SK-N-SH (cell line): ENCODE results near the gene INF2. TPM values are rescaled to one million over a fixed set of nuclear protein-coding genes. Genes with fewer than 3 reads are reported as not detected.

ENCODE experiments used
- CTCF ChIA-PET: fragments of 300-600, 350-600 bp; formaldehyde crosslinking; extraction: SDS; loops from one replicate; lab custom pipeline; 2021; lab: Yijun Ruan, JAX
- POLR2A ChIA-PET: fragments of 350-600 bp; sonication (Branson Sonifier 250); formaldehyde crosslinking; extraction: SDS; loops from one replicate; lab custom pipeline; 2020; ENCODE audit warnings: antibody characterized with exemption, inconsistent platforms; lab: Yijun Ruan, JAX
- DNase-seq: peaks from one replicate; pipeline ENCODE4 v3.0.0; 2012
- H2AFZ ChIP-seq: fragments of 200-600 bp; sonication (generic); 2 replicates; pipeline ENCODE4 v1.8.1; 2016; ENCODE audit warnings: antibody characterized with exemption, mild to moderate bottlenecking, low read depth
- H3F3A ChIP-seq: fragments of 200-600 bp; sonication (generic); replicated peaks from 2 replicates; pipeline ENCODE3; 2016; ENCODE audit warnings: antibody characterized with exemption, mild to moderate bottlenecking; ENCODE audit not compliant: insufficient read depth
- H3K27ac ChIP-seq, 2 experiments: fragments of 200-500 bp in 1 of 2; fragments of 200-600 bp in 1 of 2; sonication (Bioruptor generic) in 1 of 2; sonication (generic), shearing (Covaris generic) in 1 of 2; 2 replicates each; pipeline versions ENCODE4 v1.5.1 to v1.6.1; 2014 to 2016; ENCODE audit warnings: low read depth in 2 of 2, inconsistent platforms in 1 of 2, low read length in 1 of 2, mild to moderate bottlenecking in 1 of 2, mixed read lengths in 1 of 2
- H3K27me3 ChIP-seq: fragments of 200-600 bp; sonication (generic), shearing (Covaris generic); 2 replicates; pipeline ENCODE4 v1.6.1; 2016; ENCODE audit warnings: mixed run types; ENCODE audit not compliant: insufficient read depth
- H3K36me3 ChIP-seq, 2 experiments: fragments of 200-500 bp in 1 of 2; fragments of 200-600 bp in 1 of 2; sonication (Bioruptor generic) in 1 of 2; sonication (generic) in 1 of 2; replicated peaks in 1 of 2; 2 replicates each; pipeline versions ENCODE3 to v1.5.1; 2014 to 2016; ENCODE audit warnings: low read length in 1 of 2, mild to moderate bottlenecking in 1 of 2; ENCODE audit not compliant: insufficient read depth in 2 of 2, control insufficient read depth in 1 of 2
- H3K4me1 ChIP-seq, 2 experiments: fragments of 200-500 bp in 1 of 2; fragments of 200-600 bp in 1 of 2; sonication (Bioruptor generic) in 1 of 2; sonication (generic), shearing (Covaris generic) in 1 of 2; 2 replicates each; pipeline versions ENCODE4 v1.5.1 to v1.6.1; 2014 to 2016; ENCODE audit warnings: low read depth in 1 of 2, low read length in 1 of 2, mixed run types in 1 of 2; ENCODE audit not compliant: insufficient read depth in 2 of 2, control insufficient read depth in 1 of 2
- H3K4me2 ChIP-seq: fragments of 200-600 bp; sonication (generic), shearing (Covaris generic); 2 replicates; pipeline ENCODE4 v1.6.1; 2017; ENCODE audit warnings: mixed run types
- H3K4me3 ChIP-seq, 2 experiments: fragments of 200-500 bp in 1 of 2; fragments of 200-600 bp in 1 of 2; sonication (Bioruptor generic) in 1 of 2; sonication (generic), shearing (Covaris generic) in 1 of 2; 2 replicates each; pipeline versions ENCODE4 v1.5.1 to v1.8.1; 2014 to 2016; ENCODE audit warnings: low read depth in 2 of 2, inconsistent platforms in 1 of 2, low read length in 1 of 2, mild to moderate bottlenecking in 1 of 2, mixed read lengths in 1 of 2, moderate library complexity in 1 of 2
- H3K79me2 ChIP-seq: fragments of 200-600 bp; sonication (generic); 2 replicates; pipeline ENCODE4 v1.8.1; 2017; ENCODE audit warnings: mild to moderate bottlenecking; ENCODE audit not compliant: insufficient read depth
- H3K9ac ChIP-seq: fragments of 200-600 bp; sonication (generic); 2 replicates; pipeline ENCODE4 v1.6.1; 2017; ENCODE audit warnings: mixed run types
- H3K9me2 ChIP-seq: fragments of 200-600 bp; sonication (generic); 2 replicates; pipeline ENCODE4 v1.6.1; 2017; ENCODE audit warnings: mixed run types
- H3K9me3 ChIP-seq: fragments of 200-600 bp; sonication (generic); 2 replicates; pipeline ENCODE4 v1.6.1; 2017; ENCODE audit warnings: mixed run types, mild to moderate bottlenecking, moderate library complexity
- H4K20me1 ChIP-seq: fragments of 200-600 bp; sonication (generic); 2 replicates; pipeline ENCODE4 v1.6.1; 2017; ENCODE audit warnings: mild to moderate bottlenecking, mixed run types; ENCODE audit not compliant: insufficient read depth
- FOSL2 ChIP-seq: IDR thresholded peaks from 2 replicates; pipeline ENCODE4 v1.4.0; 2012; ENCODE audit warnings: low read depth, mild to moderate bottlenecking, moderate library complexity, borderline replicate concordance
- FOXM1 ChIP-seq: IDR thresholded peaks from 2 replicates; pipeline ENCODE4 v1.4.0; 2012; ENCODE audit warnings: low read depth, mild to moderate bottlenecking
- IRF3 ChIP-seq: fragments of 150-350 bp; IDR thresholded peaks from 2 replicates; pipeline ENCODE4 v1.6.1; 2016; ENCODE audit warnings: mild to moderate bottlenecking, low read depth, low read length
- JUND ChIP-seq: IDR thresholded peaks from 2 replicates; pipeline ENCODE4 v1.4.0; 2012
- MAX ChIP-seq: IDR thresholded peaks from 2 replicates; pipeline ENCODE4 v1.4.0; 2012; ENCODE audit warnings: low read depth
- MEF2A ChIP-seq: IDR thresholded peaks from 2 replicates; pipeline ENCODE4 v1.4.0; 2012; ENCODE audit warnings: low read depth, borderline replicate concordance
- NFIC ChIP-seq: IDR thresholded peaks from 2 replicates; pipeline ENCODE4 v1.4.0; 2012; ENCODE audit warnings: borderline replicate concordance
- RCOR1 ChIP-seq: fragments of 150-350 bp; IDR thresholded peaks from 2 replicates; pipeline ENCODE4 v1.6.1; 2017; ENCODE audit warnings: antibody characterized with exemption, low read length
- RFX5 ChIP-seq: IDR thresholded peaks from 2 replicates; pipeline ENCODE4 v1.6.1; 2012; ENCODE audit warnings: mild to moderate bottlenecking, improper control_type of control experiment, low read length
- SIN3A ChIP-seq: IDR thresholded peaks from 2 replicates; pipeline ENCODE4 v1.6.1; 2012; ENCODE audit warnings: low read depth, mild to moderate bottlenecking, low read length, moderate library complexity, borderline replicate concordance
- TAF1 ChIP-seq: IDR thresholded peaks from 2 replicates; pipeline ENCODE4 v1.6.1; 2012; ENCODE audit warnings: low read depth, mild to moderate bottlenecking, low read length, moderate library complexity, borderline replicate concordance
- TCF12 ChIP-seq: IDR thresholded peaks from 2 replicates; pipeline ENCODE4 v1.4.0; 2012
- TEAD4 ChIP-seq: IDR thresholded peaks from 2 replicates; pipeline ENCODE4 v1.4.0; 2012; ENCODE audit warnings: mild to moderate bottlenecking, borderline replicate concordance; ENCODE audit not compliant: insufficient read depth
- USF1 ChIP-seq: IDR thresholded peaks from 2 replicates; pipeline ENCODE4 v1.4.0; 2012; ENCODE audit warnings: low read depth, borderline replicate concordance
- USF2 ChIP-seq: fragments of 150-350 bp; IDR thresholded peaks from 2 replicates; pipeline ENCODE4 v1.6.1; 2017; ENCODE audit warnings: antibody characterized with exemption, low read length, low read depth, borderline replicate concordance
- YY1 ChIP-seq: IDR thresholded peaks from 2 replicates; pipeline ENCODE4 v1.4.0; 2012; ENCODE audit warnings: low read depth, mild to moderate bottlenecking
- WGBS: methylation state at CpG from one replicate; pipeline ENCODE4 v1.1.6; 2017; ENCODE audit warnings: low lambda C conversion rate; 5-methylcytosine and 5-hydroxymethylcytosine counted together
- polyA plus RNA-seq, 3 experiments: library from polyadenylated mRNA; depleted of rRNA; stranded (reverse); fragments of >200 nt; gene quantifications; 2 replicates each; pipeline ENCODE4 v1.2.3, GENCODE V29; 2012
- TF ChIP-seq, protein P1 (sequence below): fragments of 200-600 bp; sonication (generic); IDR thresholded peaks from 2 replicates; pipeline ENCODE4 v1.6.1; 2017; ENCODE audit warnings: antibody characterized with exemption, mild to moderate bottlenecking, moderate library complexity

The INF2 gene
- polyA plus RNA-seq, 1 of the 3 experiments (the other 2 are of a cell fraction) = 32.5 TPM

- Histone ChIP-seq H3K27ac (peak overlapping the region; percentile 73 to 97), H3K9ac (peak overlapping the region; percentile 81), H3K27me3 (no peaks in the 10 kb centered on the region), H3K36me3 (no peaks in the 10 kb centered on the region), H3K4me2 (peak overlapping the region; percentile 84), H4K20me1 (no peaks in the 10 kb centered on the region), H2AFZ (peak overlapping the region; percentile 49), H3F3A (peaks cover 7% of the 10 kb centered on the region), H3K9me3 (no peaks in the 10 kb centered on the region), H3K4me3 (peak overlapping the region in 1 of 2 experiments; percentile 36; a peak in 2 of 4 replicates), H3K9me2 (no peaks in the 10 kb centered on the region), H3K79me2 (peaks cover 3% of the 10 kb centered on the region; the same call in 1 of the 2 replicates), H3K4me1 (peaks cover 26 to 31% of the 10 kb centered on the region in 2 experiments; a peak in 3 of 4 replicates)
- 38% methylated on average over 22 of the region's 26 CpGs for WGBS
- no peak for DNase-seq
- ChIA-PET POLR2A (no interaction called here), CTCF (interaction anchor here (0.9 to 2.4 kb wide), 10 partner anchors 10 to 409 kb away, joined by 3 to 7 read pairs (median 3); no protein-coding TSS in a partner anchor)
- TF ChIP-seq FOSL2 (peak; percentile 50; the same call in 1 of the 2 replicates), FOXM1 (no peak), MAX (peak; percentile 89), YY1 (no peak), TCF12 (0 out of 2 replicates have a peak, but pooled peaks have one; percentile 44), RCOR1 (no peak), NFIC (no peak)
- TF ChIP-seq, protein P1, sequence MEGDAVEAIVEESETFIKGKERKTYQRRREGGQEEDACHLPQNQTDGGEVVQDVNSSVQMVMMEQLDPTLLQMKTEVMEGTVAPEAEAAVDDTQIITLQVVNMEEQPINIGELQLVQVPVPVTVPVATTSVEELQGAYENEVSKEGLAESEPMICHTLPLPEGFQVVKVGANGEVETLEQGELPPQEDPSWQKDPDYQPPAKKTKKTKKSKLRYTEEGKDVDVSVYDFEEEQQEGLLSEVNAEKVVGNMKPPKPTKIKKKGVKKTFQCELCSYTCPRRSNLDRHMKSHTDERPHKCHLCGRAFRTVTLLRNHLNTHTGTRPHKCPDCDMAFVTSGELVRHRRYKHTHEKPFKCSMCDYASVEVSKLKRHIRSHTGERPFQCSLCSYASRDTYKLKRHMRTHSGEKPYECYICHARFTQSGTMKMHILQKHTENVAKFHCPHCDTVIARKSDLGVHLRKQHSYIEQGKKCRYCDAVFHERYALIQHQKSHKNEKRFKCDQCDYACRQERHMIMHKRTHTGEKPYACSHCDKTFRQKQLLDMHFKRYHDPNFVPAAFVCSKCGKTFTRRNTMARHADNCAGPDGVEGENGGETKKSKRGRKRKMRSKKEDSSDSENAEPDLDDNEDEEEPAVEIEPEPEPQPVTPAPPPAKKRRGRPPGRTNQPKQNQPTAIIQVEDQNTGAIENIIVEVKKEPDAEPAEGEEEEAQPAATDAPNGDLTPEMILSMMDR = peak; percentile 30; the same call in 1 of the 2 replicates
These were observed 8.4 kb upstream of the INF2 start for GRCh38 chr14:104680806-104681688.

DNA sequence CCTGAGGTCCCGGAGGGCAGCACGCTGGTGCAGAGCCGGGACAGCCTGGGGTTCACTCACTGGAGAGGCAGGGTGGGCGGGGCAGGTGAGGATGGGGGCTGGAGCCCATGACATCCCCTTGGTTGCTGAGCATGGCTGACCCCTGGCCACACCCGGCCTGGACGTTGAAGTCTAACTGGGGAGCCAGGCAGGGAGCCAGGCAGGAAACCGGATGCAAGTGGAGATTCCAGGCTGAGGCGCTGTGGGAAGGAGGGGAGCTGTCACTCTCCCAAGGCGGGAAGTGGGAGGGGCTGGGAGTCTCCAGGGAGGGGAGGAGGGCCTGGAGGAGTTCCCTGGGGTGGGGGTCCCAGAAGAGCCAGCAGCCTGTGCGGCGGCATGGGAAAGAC lies 7.7 kb upstream of the INF2 start:
- peak overlapping the region; percentile 59 for H2AFZ ChIP-seq
- H3K27ac ChIP-seq = peak overlapping the region; percentile 73 to 97
- peak overlapping the region; percentile 81; the same call in 1 of the 2 replicates for H3K9ac ChIP-seq
- peaks cover 7% of the 10 kb centered on the region for H3F3A ChIP-seq
- no peaks in the 10 kb centered on the region for H3K9me3 ChIP-seq
- H3K36me3 ChIP-seq = no peaks in the 10 kb centered on the region
- WGBS = 17% methylated on average over 9 of the region's 11 CpGs
- peak overlapping the region in 1 of 2 experiments; percentile 36; a peak in 1 of 4 replicates for H3K4me3 ChIP-seq
- POLR2A ChIA-PET = no interaction called here
- peaks cover 26 to 31% of the 10 kb centered on the region in 2 experiments; a peak in 3 of 4 replicates for H3K4me1 ChIP-seq
- CTCF ChIA-PET = interaction anchor here (0.9 to 2.4 kb wide), 9 partner anchors 16 to 409 kb away, joined by 3 to 7 read pairs (median 3); no protein-coding TSS in a partner anchor
- H3K27me3 ChIP-seq = no peaks in the 10 kb centered on the region
- no peaks in the 10 kb centered on the region for H3K9me2 ChIP-seq
- peaks cover 3% of the 10 kb centered on the region; the same call in 1 of the 2 replicates for H3K79me2 ChIP-seq
- peak overlapping the region; percentile 84 for H3K4me2 ChIP-seq
- DNase-seq = peak; percentile 85
- H4K20me1 ChIP-seq = no peaks in the 10 kb centered on the region
- TF ChIP-seq FOSL2 (no peak), MEF2A (no peak), USF2 (no peak), TAF1 (0 out of 2 replicates have a peak, but pooled peaks have one; percentile 17), USF1 (no peak), IRF3 (no peak), RFX5 (no peak), TEAD4 (no peak), TCF12 (peak; percentile 41; the same call in 1 of the 2 replicates), SIN3A (no peak), RCOR1 (no peak), JUND (no peak)
- TF ChIP-seq, protein P1 = no peak
